Measurements from ENCODE around the gene UGT1A5.

- TF ChIP-seq CTCF (IDR thresholded peaks at IDR 0.05), result no peak
- no peak for TF ChIP-seq POLR2A (IDR thresholded peaks at IDR 0.05)
- no peak for TF ChIP-seq EP300 (IDR thresholded peaks at IDR 0.05)
These were observed 48.8 kb upstream of the UGT1A5 start for GRCh38 chr2:233663911-233664310.

All from suprapubic skin (tissue), 3 donors.